NCI-H1105 (cell line): Measurements from ENCODE around the gene ANXA5.
"Not testable (repeated sequence)": the region's sequence is repeated elsewhere in the genome, so short reads cannot be mapped to it uniquely, and the experiment has no call there.

Experiments
- DNase-seq: peaks from one replicate; lab custom pipeline; 2025; lab: John Stamatoyannopoulos, UW

Gene ANXA5

GRCh38 chr4:121679267-121679666 is 17.5 kb downstream of the ANXA5 start:
- no peak for DNase-seq

- DNase-seq: no peak
These were observed 19.3 kb downstream of the ANXA5 start for GRCh38 chr4:121677524-121677923.

GRCh38 chr4:121676345-121677075 is 20.3 kb downstream of the ANXA5 start:
- DNase-seq: no peak

GRCh38 chr4:121675715-121676114 is 21.1 kb downstream of the ANXA5 start:
- DNase-seq: no peak

GRCh38 chr4:121674696-121675095 is 22.1 kb downstream of the ANXA5 start:
- no peak for DNase-seq

GRCh38 chr4:121674191-121674590 is 22.6 kb downstream of the ANXA5 start:
- no peak for DNase-seq

- DNase-seq: no peak
These were observed 27.6 kb downstream of the ANXA5 start for GRCh38 chr4:121669163-121669550.

GRCh38 chr4:121668368-121669162 is 28.2 kb downstream of the ANXA5 start:
- no peak for DNase-seq

GRCh38 chr4:121666091-121666679 is 30.6 kb downstream of the ANXA5 start:
- no peak for DNase-seq

- DNase-seq: no peak
These were observed 31.4 kb downstream of the ANXA5 start for GRCh38 chr4:121665371-121665770.

GRCh38 chr4:121662225-121662624 is 34.6 kb downstream of the ANXA5 start:
- DNase-seq: no peak

GRCh38 chr4:121660175-121660933 is 36.4 kb downstream of the ANXA5 start:
- DNase-seq: not testable (repeated sequence)

GRCh38 chr4:121658125-121658524 is 38.7 kb downstream of the ANXA5 start:
- DNase-seq: no peak

GRCh38 chr4:121656269-121656641 is 40.5 kb downstream of the ANXA5 start:
- peak; percentile 28 for DNase-seq

- DNase-seq: no peak
These were observed 41.2 kb downstream of the ANXA5 start for GRCh38 chr4:121655320-121656268.

- DNase-seq: no peak
These were observed 42.0 kb downstream of the ANXA5 start for GRCh38 chr4:121654738-121655137.

GRCh38 chr4:121653986-121654385 is 42.8 kb downstream of the ANXA5 start:
- DNase-seq: no peak

GRCh38 chr4:121653214-121653613 is 43.6 kb downstream of the ANXA5 start:
- DNase-seq: no peak

- DNase-seq: no peak
These were observed 45.2 kb downstream of the ANXA5 start for GRCh38 chr4:121651597-121651996.

GRCh38 chr4:121650741-121651140 is 46.0 kb downstream of the ANXA5 start:
- no peak for DNase-seq

- no peak for DNase-seq
These were observed 48.3 kb downstream of the ANXA5 start for GRCh38 chr4:121648516-121648915.
